Gastroesophageal sphincter (tissue), 3 donors: ENCODE measurements around the gene HSPBP1.

Experiments
- EP300 ChIP-seq: sonication (generic); formaldehyde crosslinking; IDR thresholded peaks from one replicate; pipeline ENCODE4 v1.6.1; 2017; ENCODE audit warnings: antibody characterized with exemption, mild to moderate bottlenecking
- POLR2A ChIP-seq, 2 donors: fragments of 450-650 bp; IDR thresholded peaks; one replicate each; pipeline ENCODE4 v1.6.1; 2017; ENCODE audit warnings: antibody characterized with exemption in 2 of 2, mild to moderate bottlenecking in 2 of 2, moderate library complexity in 1 of 2
- POLR2AphosphoS5 ChIP-seq: sonication (generic); formaldehyde crosslinking; IDR thresholded peaks from one replicate; pipeline ENCODE4 v1.6.1; 2017; ENCODE audit warnings: antibody characterized with exemption
- TF ChIP-seq, protein P1 (sequence below), 4 experiments: fragments of 200-600 bp in 2 of 4; fragments of 450-650 bp in 2 of 4; sonication (generic) in 1 of 4; IDR thresholded peaks; one replicate each; pipeline ENCODE4 v1.5.1; 2017 to 2019; ENCODE audit warnings: antibody characterized with exemption in 4 of 4, mild to moderate bottlenecking in 2 of 4, moderate library complexity in 2 of 4

DNA sequence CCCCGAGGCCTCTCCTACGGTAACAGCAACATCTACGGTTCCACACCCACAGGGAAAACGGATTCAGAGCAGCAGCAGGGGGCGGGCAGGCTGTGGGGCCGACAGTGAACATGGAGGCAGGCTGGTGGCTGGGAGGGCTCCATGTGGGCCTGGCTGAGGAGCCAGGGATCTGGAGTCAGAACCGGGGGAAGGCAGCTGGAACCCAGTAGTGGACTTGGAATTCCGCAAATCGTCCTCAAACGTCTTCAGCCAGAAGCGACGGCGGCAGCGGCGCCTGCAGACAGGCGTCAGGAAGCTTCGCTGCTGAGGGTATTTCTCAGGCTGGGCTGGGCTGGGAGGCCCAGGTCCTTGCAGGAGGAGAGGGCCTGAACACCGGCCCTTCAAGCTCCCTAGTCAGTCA lies 53.1 kb downstream of the HSPBP1 start:
- TF ChIP-seq, protein P1, sequence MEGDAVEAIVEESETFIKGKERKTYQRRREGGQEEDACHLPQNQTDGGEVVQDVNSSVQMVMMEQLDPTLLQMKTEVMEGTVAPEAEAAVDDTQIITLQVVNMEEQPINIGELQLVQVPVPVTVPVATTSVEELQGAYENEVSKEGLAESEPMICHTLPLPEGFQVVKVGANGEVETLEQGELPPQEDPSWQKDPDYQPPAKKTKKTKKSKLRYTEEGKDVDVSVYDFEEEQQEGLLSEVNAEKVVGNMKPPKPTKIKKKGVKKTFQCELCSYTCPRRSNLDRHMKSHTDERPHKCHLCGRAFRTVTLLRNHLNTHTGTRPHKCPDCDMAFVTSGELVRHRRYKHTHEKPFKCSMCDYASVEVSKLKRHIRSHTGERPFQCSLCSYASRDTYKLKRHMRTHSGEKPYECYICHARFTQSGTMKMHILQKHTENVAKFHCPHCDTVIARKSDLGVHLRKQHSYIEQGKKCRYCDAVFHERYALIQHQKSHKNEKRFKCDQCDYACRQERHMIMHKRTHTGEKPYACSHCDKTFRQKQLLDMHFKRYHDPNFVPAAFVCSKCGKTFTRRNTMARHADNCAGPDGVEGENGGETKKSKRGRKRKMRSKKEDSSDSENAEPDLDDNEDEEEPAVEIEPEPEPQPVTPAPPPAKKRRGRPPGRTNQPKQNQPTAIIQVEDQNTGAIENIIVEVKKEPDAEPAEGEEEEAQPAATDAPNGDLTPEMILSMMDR (IDR thresholded peaks at IDR 0.05), result no peak
- TF ChIP-seq POLR2AphosphoS5, result no peak
- no peak for TF ChIP-seq POLR2A (IDR thresholded peaks at IDR 0.05)
- no peak for TF ChIP-seq EP300
